GM15510 (cell line): ENCODE measurements around the gene RNASEL.

Experiments
- POLR2A ChIP-seq: IDR thresholded peaks from 3 replicates; pipeline ENCODE4 v1.6.1; 2011; ENCODE audit warnings: borderline replicate concordance; ENCODE audit not compliant: insufficient read length; ENCODE audit errors: extremely low read depth

RNASEL gene

DNA sequence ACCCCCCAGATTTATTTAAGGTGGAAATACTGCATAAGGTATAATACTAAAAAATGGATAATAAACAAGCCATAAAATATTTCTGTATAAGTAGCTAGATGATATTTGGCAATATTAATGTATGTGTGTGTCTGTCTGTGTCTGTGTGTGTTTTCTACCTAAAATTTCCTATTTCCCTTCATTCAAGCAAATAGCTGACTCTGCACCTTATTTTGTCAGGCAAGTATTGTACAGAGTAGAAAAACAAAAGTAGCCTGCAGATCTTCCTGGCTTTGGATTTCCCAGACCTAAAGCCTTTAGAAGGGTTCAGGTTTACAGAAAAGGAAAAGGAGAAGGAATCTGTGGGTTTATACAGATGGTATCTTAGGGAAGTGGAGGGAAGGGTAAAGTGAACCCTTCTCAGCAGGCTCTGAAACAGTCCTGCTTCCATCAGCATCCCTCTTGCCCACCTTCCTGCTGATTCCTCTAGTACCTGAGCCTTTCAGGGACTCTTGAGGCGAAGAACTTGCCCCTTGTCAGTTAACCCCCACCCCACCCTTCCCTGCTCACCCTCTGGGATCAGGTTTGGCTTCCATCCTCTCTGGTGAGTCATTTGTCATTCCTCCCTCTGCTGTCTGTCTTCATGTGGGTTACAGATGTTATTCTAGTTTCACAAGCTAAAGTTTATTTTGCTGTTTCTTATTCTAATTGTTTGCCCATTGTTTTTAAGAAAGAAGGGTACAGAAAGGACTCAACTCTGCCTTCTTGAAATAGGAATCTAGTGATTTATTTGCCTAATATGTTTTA, 36.9 kb upstream of the RNASEL start:
- TF ChIP-seq POLR2A: no peak

DNA sequence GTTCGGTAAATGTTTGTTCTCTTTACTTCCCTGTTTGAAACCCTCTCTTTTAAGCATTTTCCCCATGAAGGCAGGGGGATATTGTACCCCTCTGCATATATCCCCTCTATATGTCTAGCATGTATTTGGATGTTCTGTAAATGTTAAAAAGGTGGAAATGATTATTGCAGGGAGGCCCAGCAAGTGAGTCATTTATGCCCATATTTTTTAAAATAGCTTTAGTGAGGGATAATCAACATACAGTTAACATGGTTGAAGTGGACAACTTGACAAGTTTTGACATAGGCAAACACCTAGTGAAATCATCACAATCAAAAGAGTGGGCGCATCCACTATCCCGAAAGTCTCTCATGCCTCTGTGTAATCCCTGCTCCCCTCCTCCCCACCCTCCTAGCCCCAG, 36.0 kb upstream of the RNASEL start:
- TF ChIP-seq POLR2A: no peak

DNA sequence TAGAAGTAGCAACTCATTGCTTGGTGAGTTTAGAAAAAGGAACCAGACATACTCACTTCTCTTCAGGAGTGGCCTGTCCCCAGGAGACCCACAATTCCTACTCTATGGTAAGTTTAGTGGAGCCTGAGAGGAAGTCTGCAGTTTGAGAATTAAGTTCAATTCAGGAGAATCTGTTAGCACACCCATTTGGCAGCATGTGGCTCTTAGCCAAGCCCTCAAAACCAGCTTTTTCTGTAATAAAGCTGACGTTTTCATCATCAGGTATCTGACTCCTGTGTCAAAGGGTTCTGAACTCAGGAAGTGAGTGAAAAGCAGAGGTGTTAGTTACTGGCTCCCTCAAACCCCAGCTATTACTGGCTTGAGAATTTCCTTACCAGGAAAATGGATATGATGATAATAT, 35.5 kb upstream of the RNASEL start:
- no peak for TF ChIP-seq POLR2A

DNA sequence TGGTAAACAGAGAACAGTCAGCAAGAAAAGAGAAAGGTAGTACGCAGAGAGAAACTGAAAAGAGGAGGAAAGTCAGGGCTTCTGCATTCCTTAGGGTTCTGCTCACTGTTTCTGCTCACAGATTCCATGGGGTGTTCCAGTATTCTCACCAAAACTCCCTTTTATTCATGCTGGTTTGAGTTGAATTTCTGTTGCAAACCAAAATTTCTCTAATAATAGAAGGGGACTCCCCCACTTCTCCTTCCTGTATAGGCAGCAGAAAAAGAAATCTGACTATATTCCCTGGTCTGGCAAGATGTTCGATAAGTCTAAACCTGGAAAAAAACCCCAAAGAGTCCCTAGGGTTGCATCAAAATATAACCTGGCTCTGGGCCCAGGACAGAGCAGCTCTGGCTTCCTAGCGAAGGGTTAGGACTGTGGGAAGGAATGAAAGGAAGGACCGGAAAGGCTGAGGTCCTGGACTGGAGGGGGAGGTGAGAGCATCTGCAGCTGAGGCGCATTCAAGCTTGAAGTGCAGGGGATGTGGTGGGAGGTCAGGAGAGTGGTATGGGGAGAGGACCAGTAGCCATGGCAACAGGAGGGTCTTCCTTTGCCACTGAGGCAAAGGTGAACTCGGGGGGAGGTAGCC, 34.0 kb upstream of the RNASEL start:
- no peak for TF ChIP-seq POLR2A

DNA sequence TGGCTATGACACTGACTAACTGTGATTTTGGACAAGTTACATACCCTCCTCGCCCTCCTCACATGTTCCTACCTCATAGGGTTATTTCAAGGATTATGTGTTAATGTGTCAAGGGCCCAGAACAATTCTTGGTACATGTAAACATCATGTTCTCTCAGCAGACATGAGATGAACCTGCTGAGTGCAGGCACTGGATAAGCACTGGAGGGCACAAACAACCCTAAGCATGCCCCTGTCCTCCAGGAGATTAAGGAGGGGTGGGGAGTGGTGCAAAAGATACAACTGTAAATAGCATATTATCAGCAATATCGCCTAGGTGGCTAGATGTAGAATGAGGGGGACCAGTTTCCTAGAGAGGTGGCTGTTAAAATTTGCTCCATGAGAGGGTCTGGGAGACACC, 32.9 kb upstream of the RNASEL start:
- TF ChIP-seq POLR2A: no peak

DNA sequence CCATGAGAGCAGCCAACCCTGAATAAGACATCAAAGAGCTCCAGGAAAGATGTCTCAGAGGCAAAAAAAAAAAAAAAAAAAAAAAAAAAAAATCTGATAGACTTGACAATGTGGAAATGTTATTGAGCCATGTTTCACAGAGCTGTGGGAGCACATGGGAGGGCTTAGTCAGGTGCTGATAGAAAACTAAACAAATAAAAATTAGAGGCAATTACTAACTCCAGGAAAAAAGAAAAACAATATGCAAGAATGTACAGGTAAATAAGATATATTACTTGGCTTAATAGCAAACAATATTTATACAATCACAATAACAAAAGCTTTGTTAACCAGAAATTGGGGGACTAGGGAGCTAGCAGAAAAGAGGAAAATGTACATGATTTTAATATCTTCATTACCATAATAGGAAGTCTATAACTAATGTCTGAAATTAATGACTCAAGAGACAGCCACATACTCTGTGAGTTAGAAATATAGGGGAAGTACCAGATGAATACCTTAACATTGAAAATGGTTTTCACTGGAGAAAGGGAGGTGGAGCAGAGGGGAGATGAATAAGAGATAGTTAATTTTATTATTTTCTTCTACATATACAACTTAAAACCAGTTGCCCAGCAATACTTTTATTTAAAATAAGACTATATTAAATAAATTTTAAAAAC, 32.0 kb upstream of the RNASEL start:
- TF ChIP-seq POLR2A: no peak

DNA sequence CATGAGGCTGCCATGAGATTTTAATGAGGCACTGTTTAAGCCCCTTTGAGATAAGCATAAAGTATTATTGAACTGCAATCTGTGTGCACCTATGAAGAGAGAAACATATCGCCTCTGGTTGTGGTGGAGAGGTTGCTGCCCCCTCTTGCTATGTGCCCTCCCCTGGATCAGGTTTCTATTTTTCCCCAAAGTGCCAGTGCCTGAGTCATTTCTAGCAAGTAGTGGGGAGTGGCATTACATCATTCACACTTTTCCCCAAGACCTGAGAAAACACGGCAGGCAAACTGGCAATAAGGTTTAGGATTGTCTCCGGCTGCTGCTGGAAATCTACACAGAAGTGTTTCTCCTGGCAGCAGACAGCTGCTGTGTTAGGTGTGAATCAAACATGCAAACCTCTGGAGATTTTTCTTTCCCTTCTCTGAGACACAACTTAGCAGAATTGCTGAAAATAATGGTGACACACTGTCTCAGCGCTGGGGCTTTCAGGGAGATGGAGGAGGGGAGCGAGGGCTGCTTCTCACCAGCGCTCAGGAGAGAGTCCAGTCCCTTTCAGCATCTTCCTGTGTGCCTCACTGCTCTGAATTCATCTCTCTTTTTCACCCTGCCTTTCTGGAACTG, 28.8 kb upstream of the RNASEL start:
- no peak for TF ChIP-seq POLR2A

DNA sequence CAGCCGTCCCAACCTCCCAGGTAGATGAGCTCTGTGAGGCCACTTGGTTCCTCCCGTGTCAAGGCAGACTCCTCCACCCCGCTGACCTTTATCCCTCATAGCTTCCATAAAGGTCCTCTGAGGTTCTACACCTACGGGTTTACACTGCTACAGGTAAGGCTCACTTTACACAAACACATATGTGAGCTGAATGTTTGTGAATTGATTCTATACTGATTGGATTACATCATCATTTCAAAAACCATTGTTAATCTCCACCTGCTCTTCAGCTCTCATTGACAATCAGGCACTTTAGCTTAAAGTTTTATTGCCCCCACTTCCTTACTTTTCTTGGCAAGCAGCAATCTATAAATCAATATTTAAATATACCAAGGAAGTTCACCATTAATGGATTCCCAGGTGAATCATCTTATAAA, 28.0 kb upstream of the RNASEL start:
- no peak for TF ChIP-seq POLR2A

DNA sequence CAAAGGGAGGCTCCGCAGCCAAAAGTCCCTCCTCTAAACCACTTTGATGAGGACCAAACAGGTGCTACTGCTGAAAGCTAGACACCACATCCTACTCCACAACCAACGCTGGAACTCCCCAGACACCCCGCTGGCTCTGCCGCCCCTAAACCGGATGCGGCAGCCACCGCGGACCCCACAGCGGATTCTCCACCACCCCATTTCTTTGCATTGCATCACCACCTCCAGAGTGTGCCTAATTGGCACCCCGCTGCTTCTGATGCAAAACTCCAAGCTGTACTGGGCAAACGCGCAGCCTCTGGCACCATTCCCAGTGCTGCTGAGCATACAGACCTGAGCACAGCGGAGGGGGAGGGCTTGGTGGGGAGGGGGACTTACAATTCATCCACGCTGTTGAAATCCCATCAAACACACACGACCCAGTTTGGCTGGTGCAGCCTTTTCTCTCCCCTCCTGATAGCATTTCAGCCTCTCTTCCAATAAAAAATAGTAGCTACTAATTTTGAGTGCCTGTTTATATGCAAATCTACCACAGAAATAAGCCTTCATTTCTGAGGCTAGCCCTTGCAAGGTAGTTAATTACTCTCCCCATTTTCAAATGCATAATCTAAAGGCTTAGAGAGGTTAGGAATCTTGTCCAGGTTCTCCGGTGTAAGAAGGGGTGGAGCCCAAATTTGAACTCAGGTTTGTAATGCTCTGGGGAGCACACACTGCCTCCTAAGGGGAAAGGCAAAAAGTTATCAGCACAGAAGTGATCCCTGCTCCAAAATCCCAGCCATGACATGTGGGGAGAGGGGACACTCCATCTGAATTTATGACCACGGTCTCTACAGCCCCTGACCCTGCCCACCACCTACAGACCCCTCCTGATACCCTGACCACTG, 27.3 kb upstream of the RNASEL start:
- TF ChIP-seq POLR2A: no peak

DNA sequence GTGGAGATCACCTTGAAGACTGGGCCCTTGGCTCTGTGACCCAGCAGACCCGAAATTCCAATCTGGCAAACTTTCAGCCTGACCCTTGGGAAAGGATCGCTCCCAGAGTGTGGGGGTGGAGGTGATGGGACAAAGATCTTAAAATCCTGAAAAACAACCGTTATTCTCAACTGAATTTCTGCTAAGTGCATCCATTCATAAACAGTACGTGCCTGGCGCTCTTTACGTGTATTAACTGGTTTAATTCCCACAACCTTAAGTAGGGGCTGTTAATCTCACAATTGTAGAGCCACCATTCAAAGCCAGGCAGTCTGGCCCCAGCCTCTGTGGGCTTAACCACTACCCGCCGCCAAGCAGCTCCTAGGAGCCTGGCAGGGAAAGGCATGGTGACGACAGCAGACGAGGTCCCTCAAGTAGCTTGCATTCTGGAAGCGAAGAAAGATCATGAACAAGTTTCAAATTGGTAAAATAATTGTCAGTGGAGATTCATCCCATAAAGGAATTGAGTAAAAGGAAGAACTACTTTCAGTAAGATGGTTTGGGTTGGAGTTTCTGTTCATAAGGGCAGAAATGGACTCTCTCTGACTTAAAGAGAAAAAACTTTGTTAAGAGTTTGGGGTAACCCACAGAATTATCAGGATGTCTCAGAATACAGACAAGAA, 26.5 kb upstream of the RNASEL start:
- no peak for TF ChIP-seq POLR2A

DNA sequence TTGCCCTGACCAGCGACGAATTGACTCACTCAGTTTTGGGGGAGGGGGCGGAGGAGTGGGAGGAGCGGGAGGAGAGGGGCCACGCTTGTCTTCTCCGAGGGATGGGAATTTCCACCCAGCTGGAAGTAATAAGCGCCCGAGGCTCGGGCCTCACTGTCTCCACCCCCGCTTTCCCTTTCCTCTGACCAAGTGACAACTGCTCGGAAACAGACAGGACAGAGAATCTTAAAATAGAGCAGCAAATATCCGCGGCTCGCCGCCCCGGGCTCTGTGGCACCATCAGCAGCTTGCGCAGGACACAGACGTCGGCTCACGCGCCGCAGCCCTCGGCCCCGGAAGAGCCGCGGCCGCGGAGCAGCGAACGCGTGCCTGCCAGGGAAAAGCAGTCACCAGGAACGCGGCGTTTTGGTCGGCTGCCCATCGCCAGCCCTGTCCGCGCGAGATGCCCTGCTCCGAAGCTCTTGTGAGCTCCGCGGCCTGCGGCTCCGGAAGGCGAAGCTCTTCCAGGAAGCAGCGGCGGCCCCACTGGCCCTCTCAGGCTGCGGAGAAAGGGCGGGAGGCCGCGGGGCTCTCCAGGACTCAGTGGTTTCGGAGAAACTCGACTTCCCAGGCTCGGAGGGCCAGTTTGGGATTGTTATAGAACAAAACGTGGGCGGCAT, 25.9 kb upstream of the RNASEL start:
- peak; percentile 60 for TF ChIP-seq POLR2A

DNA sequence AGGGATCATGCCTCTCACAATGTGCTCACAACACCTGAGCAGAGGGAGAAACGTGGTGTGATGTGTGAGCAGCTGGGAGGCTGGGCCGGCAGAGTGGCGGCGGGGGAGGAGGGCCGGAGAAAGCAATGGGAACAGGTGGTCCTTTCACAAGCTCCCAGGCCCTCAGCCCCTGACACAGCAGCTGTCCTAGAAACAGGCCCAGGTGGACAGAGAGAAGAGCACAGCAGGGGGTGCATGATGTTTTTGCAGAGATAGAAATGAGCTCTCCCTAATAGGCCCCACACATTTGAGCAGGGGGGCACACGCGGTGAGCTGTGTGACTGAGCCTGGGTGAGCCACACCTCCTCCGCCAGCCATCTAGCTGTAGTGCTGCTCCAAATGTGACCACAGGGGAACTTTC, 22.7 kb upstream of the RNASEL start:
- no peak for TF ChIP-seq POLR2A

DNA sequence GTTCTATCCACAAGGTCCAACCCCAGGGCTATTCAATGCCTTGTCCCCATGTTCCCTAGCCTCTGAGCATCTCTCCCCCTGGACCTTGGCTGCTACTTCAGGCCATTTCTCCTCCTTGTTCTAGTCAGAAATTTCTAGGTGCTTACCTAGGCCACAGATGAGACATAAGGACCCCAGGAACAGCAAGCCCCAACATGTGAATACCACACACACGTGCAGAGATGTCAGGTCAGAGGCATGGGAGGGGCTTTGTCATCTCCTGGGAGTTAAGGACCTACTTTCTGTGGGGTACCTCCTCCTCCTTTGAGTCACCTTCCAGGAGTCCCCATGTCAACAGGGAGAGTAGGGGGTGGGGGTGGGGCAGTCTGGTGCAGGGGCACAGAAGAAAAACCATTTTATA, 22.3 kb upstream of the RNASEL start:
- no peak for TF ChIP-seq POLR2A
